LNCaP clone FGC (cell line): ENCODE results near the gene MRPS10.
A peak's percentile ranks its signal among the peaks of the same experiment; 100 is the strongest.

Experiments
- DNase-seq: peaks from one replicate; pipeline ENCODE4 v3.0.0-alpha.2; 2011; ENCODE audit warnings: low read depth
- H3K4me3 ChIP-seq: 2 replicates; pipeline ENCODE4 v1.5.1; 2011; ENCODE audit warnings: mild to moderate bottlenecking, low read depth, low read length, control low read depth
- CTCF ChIP-seq: IDR thresholded peaks from 2 replicates; pipeline ENCODE4 v1.5.1; 2012; ENCODE audit warnings: mild to moderate bottlenecking; ENCODE audit not compliant: control insufficient read depth, insufficient read depth; ENCODE audit errors: extremely low read depth

The MRPS10 gene

GRCh38 chr6:42166444-42167141, 51.1 kb downstream of the MRPS10 start:
- TF ChIP-seq CTCF: peak; percentile 98
- peak; percentile 73 for DNase-seq
- no peak overlapping the region for H3K4me3 ChIP-seq

GRCh38 chr6:42165016-42165415, 52.6 kb downstream of the MRPS10 start:
- no peak overlapping the region for H3K4me3 ChIP-seq
- no peak for TF ChIP-seq CTCF
- DNase-seq: no peak

GRCh38 chr6:42163981-42164380, 53.7 kb downstream of the MRPS10 start:
- TF ChIP-seq CTCF: no peak
- no peak overlapping the region for H3K4me3 ChIP-seq
- DNase-seq: no peak

GRCh38 chr6:42162812-42163211, 54.8 kb downstream of the MRPS10 start:
- H3K4me3 ChIP-seq: no peak overlapping the region
- no peak for DNase-seq
- no peak for TF ChIP-seq CTCF

- no peak for TF ChIP-seq CTCF
- H3K4me3 ChIP-seq: no peak overlapping the region
- DNase-seq: no peak
These were observed 55.3 kb downstream of the MRPS10 start for GRCh38 chr6:42162384-42162783.

- TF ChIP-seq CTCF: no peak
- DNase-seq: no peak
- H3K4me3 ChIP-seq: no peak overlapping the region
These were observed 58.1 kb downstream of the MRPS10 start for GRCh38 chr6:42159431-42160024.

- DNase-seq: no peak
- no peak for TF ChIP-seq CTCF
- no peak overlapping the region for H3K4me3 ChIP-seq
These were observed 59.0 kb downstream of the MRPS10 start for GRCh38 chr6:42158631-42159030.
